Mucosa of descending colon (tissue), 3 donors: ENCODE measurements around the gene WDR73. TPM values are rescaled to one million over a fixed set of nuclear protein-coding genes. Genes with fewer than 3 reads are reported as not detected.

Source experiments
- ATAC-seq: fragments of 200-7000 bp; cut with Tn5 transposase; one replicate; pipeline ENCODE4 v1.9.1; 2020; ENCODE audit warnings: mild to moderate bottlenecking, moderate library complexity
- DNase-seq, 3 donors: peaks; one replicate each; pipeline ENCODE4 v3.0.0-alpha.2; 2020
- H3K36me3 ChIP-seq: fragments of 200-600 bp; one replicate; pipeline ENCODE4 v1.8.0; 2021; ENCODE audit warnings: low read depth, mild to moderate bottlenecking
- H3K4me1 ChIP-seq: fragments of 200-600 bp; one replicate; pipeline ENCODE4 v1.8.0; 2021; ENCODE audit warnings: low read depth, mild to moderate bottlenecking
- H3K4me3 ChIP-seq: fragments of 200-600 bp; one replicate; pipeline ENCODE4 v1.8.0; 2021; ENCODE audit warnings: mild to moderate bottlenecking
- H3K9me3 ChIP-seq: fragments of 200-600 bp; one replicate; pipeline ENCODE4 v1.8.0; 2021; ENCODE audit warnings: mild to moderate bottlenecking
- intact Hi-C, 2 donors: fragments of 100-400 bp; cut with DNase I in 1 of 2; cut with micrococcal nuclease in 1 of 2; formaldehyde crosslinking; loops; one replicate each; pipeline versions ENCODE4 v1.11.0 to v1.11.1; 2022; cut with DNase I, micrococcal nuclease
- total RNA-seq, 3 donors: library from RNA; stranded (reverse); fragmentation: NEBNext Ultra II Directional in 2 of 3; extraction: Animal tissue kit (Norgen Biotek cat#: 25700) in 2 of 3; gene quantifications; one replicate each; pipeline versions ENCODE4 v1.2.1 to v1.2.4, GENCODE V29; 2021 to 2023
- TF ChIP-seq, protein P1 (sequence below): fragments of 200-600 bp; IDR thresholded peaks from one replicate; pipeline ENCODE4 v1.8.0; 2022; ENCODE audit warnings: antibody characterized with exemption, mild to moderate bottlenecking
- donor health status: DM: no; HTN: no; CAD: no; lungs with moderate emphysema.
- donor health status: DM: no; HTN: no; CAD: no.
- donor health status: DM: no; HTN: yes; CAD: no.

The WDR73 gene
- total RNA-seq, 3 donors from 2014 or later = 18.2 to 27.1 (median 24.9) TPM

GRCh38 chr15:84609818-84610525, 44.1 kb downstream of the WDR73 start:
- Histone ChIP-seq H3K9me3 (no peaks in the 10 kb centered on the region), H3K36me3 (no peaks in the 10 kb centered on the region), H3K4me1 (peaks cover 15% of the 10 kb centered on the region), H3K4me3 (no peak overlapping the region)
- intact Hi-C loops = no loop called here
- DNase-seq (no peak), ATAC-seq (no peak)
- TF ChIP-seq, protein P1, sequence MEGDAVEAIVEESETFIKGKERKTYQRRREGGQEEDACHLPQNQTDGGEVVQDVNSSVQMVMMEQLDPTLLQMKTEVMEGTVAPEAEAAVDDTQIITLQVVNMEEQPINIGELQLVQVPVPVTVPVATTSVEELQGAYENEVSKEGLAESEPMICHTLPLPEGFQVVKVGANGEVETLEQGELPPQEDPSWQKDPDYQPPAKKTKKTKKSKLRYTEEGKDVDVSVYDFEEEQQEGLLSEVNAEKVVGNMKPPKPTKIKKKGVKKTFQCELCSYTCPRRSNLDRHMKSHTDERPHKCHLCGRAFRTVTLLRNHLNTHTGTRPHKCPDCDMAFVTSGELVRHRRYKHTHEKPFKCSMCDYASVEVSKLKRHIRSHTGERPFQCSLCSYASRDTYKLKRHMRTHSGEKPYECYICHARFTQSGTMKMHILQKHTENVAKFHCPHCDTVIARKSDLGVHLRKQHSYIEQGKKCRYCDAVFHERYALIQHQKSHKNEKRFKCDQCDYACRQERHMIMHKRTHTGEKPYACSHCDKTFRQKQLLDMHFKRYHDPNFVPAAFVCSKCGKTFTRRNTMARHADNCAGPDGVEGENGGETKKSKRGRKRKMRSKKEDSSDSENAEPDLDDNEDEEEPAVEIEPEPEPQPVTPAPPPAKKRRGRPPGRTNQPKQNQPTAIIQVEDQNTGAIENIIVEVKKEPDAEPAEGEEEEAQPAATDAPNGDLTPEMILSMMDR = no peak

DNA sequence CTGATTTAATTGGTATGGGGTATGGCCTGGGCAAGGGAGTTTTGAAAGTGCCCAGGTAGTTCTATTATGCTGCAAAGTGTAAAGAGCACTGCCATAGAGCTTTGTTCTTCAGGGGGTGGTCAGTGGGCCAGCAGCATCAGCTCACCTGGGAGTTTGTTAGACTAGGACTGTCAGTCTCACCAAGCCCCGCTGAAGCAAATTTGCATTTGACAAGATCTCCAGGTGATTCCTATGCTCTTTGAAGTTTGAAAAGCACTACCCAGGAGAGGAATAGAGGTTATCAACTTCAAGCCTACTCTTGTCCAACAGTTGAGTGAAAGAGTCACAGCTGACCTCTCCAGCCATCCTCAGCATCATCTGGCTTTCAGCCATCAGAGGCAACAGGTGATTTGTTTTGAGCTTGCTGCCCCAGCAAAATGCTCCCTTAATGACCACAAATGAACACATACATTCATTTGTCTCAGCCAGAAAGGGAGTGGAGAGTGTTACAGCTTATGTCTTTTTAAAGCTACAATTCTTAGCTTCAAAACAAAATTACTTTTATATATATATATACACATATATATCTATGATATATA, 45.3 kb downstream of the WDR73 start:
- peaks cover 17% of the 10 kb centered on the region for H3K4me1 ChIP-seq
- ATAC-seq (no peak), DNase-seq (no peak)
- no peaks in the 10 kb centered on the region for H3K36me3 ChIP-seq
- H3K9me3 ChIP-seq = no peaks in the 10 kb centered on the region
- H3K4me3 ChIP-seq = no peak overlapping the region
- intact Hi-C loops = no loop called here
- TF ChIP-seq, protein P1 = no peak

GRCh38 chr15:84606653-84607120, 47.4 kb downstream of the WDR73 start:
- H3K4me3 ChIP-seq = no peak overlapping the region
- TF ChIP-seq, protein P1 = no peak
- intact Hi-C loops = no loop called here
- H3K36me3 ChIP-seq = no peaks in the 10 kb centered on the region
- DNase-seq (peak in 1 of 3 donors; percentile 59), ATAC-seq (peak; percentile 92)
- no peaks in the 10 kb centered on the region for H3K9me3 ChIP-seq
- peaks cover 17% of the 10 kb centered on the region for H3K4me1 ChIP-seq

- H3K36me3 ChIP-seq = no peaks in the 10 kb centered on the region
- no peak for DNase-seq
- H3K4me1 ChIP-seq = peaks cover 17% of the 10 kb centered on the region
- ATAC-seq = no peak
- intact Hi-C loops = no loop called here
- H3K9me3 ChIP-seq = no peaks in the 10 kb centered on the region
- TF ChIP-seq, protein P1 = no peak
- H3K4me3 ChIP-seq = no peak overlapping the region
Observed at GRCh38 chr15:84605554-84605882, 48.6 kb downstream of the WDR73 start.

DNA sequence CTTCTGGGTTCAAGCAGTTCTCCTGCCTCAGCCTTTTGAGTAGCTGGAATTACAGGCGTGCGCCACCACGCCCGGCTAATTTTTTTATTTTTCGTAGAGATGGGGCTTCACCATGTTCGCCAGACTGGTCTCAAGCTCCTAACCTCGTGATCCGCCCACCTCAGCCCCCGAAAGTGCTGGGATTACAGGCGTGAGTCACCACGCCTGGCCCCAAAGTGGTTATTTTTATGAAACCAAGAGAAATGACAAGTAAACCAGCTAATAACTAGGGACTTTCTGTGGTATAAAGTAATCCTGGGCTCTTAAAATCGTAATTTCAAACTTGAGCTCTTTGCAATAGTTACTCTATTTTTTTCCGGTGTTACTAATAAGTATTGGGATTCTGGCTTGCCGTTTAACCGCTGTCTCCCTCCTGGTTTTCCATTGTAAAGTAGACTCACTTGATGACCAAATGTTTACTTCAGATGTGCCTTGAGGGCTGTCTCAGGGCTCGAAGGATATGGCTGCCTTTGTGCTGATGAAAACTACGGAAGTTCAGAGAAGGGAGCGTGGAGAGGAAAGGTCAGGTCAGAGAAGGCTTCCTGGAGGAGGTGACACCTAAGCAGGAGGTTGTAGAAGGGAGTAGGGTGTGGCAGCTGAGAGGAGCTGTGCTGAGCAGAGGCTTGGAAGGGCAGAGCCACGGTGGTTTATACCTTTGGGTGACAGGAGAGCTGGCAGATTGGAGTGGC, 49.1 kb downstream of the WDR73 start:
- DNase-seq (no peak), ATAC-seq (no peak)
- TF ChIP-seq, protein P1 = no peak
- intact Hi-C loops = no loop called here
- no peak overlapping the region for H3K4me3 ChIP-seq
- no peaks in the 10 kb centered on the region for H3K9me3 ChIP-seq
- H3K36me3 ChIP-seq = no peaks in the 10 kb centered on the region
- peaks cover 19% of the 10 kb centered on the region for H3K4me1 ChIP-seq
